Mammary epithelial cell (primary cell): ENCODE measurements around the gene UHMK1.

Experiments used
- EZH2 ChIP-seq: IDR thresholded peaks from 2 replicates; pipeline ENCODE4 v1.6.1; 2012; ENCODE audit warnings: low read length, inconsistent platforms, borderline replicate concordance
- TF ChIP-seq, protein P1 (sequence below), 2 donors: IDR thresholded peaks in 1 of 2; conservative IDR thresholded peaks in 1 of 2; 2 replicates each; pipeline ENCODE4 v1.5.1; 2011 to 2012; ENCODE audit warnings: inconsistent platforms in 2 of 2, low read length in 2 of 2, mild to moderate bottlenecking in 2 of 2, control low read depth in 1 of 2, low read depth in 1 of 2; ENCODE audit not compliant: insufficient read depth in 1 of 2; ENCODE audit errors: extremely low read depth in 1 of 2

DNA sequence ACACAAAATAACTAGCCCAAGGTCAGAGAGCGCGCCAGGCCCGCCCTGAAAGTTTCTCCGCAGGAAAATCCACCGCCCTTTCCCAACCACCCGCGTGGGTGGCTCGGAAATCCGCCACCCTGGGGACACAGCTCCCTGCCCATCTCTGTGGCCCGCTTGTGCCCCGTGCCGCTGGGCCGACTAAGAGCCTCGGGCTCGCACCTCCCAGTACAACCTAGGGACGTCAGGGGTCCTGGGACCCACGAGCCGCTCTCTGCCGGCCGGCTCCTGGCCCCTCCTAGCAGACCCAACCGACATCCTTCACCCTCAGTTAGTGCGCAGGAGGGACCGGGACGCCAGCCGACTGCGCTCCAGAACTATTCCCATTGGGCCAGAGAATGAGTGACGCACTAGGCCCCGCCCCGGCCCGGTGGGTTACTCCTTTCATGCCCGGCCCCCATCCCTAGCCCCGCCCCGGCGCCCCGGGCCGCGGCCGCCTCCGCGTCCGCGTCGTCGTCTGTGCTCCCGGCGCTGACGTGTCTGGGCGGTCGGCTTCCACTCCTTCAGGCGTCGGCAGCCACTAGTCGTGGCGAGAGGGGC is 63.5 kb downstream of the UHMK1 start:
- TF ChIP-seq, protein P1, sequence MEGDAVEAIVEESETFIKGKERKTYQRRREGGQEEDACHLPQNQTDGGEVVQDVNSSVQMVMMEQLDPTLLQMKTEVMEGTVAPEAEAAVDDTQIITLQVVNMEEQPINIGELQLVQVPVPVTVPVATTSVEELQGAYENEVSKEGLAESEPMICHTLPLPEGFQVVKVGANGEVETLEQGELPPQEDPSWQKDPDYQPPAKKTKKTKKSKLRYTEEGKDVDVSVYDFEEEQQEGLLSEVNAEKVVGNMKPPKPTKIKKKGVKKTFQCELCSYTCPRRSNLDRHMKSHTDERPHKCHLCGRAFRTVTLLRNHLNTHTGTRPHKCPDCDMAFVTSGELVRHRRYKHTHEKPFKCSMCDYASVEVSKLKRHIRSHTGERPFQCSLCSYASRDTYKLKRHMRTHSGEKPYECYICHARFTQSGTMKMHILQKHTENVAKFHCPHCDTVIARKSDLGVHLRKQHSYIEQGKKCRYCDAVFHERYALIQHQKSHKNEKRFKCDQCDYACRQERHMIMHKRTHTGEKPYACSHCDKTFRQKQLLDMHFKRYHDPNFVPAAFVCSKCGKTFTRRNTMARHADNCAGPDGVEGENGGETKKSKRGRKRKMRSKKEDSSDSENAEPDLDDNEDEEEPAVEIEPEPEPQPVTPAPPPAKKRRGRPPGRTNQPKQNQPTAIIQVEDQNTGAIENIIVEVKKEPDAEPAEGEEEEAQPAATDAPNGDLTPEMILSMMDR (conservative IDR thresholded peaks at IDR 0.05 in 1 of 2, IDR thresholded peaks at IDR 0.05 in 1 of 2; ENCODE audit: extremely low read depth in 1 of 2, insufficient read depth in 1 of 2, low read depth in 1 of 2, low read length in 2 of 2), result no peak
- no peak for TF ChIP-seq EZH2
